HG03558 (cell line): ENCODE data around the gene CDH12.

ENCODE experiments used
- ATAC-seq: cut with Tn5 transposase; IDR thresholded peaks from one replicate; pipeline ENCODE4 v1.9.1; 2021; ENCODE audit warnings: moderate number of reproducible peaks; ENCODE audit not compliant: unreplicated experiment; ENCODE audit errors: extremely low read depth

CDH12 gene

GRCh38 chr5:22495016-22495720, 358.0 kb downstream of the CDH12 start:
- no peak for ATAC-seq

GRCh38 chr5:22488427-22488826, 364.7 kb downstream of the CDH12 start:
- no peak for ATAC-seq

DNA sequence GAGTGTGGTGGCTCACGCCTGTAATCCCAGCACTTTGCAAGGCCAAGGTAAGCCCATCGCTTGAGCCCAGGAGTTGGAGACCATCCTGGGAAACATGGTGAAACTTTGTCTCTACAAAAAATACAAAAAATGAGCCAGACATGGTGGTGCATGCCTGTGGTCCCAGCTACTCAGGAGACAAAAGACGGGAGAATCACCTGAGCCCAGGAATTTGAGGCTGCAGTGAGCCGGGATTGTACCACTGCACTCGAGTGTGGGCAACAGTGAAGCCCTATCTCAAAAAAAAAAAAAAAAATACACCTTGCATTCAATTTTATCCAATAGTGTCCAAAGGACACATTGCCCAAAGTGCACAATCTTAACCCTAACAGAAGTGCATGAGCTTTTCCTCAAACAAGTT, 372.8 kb downstream of the CDH12 start:
- ATAC-seq: no peak

GRCh38 chr5:22473886-22474285, 379.3 kb downstream of the CDH12 start:
- no peak for ATAC-seq

DNA sequence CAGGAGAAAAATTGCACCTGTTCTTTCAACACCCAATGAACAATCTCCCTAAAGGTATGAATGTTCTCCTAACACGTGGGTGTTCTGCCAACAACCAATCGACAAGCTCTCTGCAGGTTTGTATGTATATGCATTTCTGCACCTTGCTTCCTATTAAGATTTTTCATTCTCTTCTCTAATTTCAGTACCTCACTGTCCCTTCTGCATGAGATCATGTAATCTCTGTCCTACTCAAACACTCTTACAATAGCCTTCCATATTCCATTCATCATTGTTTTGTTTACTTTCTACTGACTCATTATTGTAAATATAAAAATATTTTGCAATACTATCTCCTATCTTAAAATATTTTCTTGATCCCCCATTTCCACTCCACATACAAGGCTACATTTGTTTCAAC, 382.0 kb downstream of the CDH12 start:
- no peak for ATAC-seq

- ATAC-seq: no peak
These were observed 382.7 kb downstream of the CDH12 start for GRCh38 chr5:22470408-22470807.

GRCh38 chr5:22465616-22466015, 387.5 kb downstream of the CDH12 start:
- no peak for ATAC-seq

- no peak for ATAC-seq
These were observed 388.0 kb downstream of the CDH12 start for GRCh38 chr5:22465177-22465576.

DNA sequence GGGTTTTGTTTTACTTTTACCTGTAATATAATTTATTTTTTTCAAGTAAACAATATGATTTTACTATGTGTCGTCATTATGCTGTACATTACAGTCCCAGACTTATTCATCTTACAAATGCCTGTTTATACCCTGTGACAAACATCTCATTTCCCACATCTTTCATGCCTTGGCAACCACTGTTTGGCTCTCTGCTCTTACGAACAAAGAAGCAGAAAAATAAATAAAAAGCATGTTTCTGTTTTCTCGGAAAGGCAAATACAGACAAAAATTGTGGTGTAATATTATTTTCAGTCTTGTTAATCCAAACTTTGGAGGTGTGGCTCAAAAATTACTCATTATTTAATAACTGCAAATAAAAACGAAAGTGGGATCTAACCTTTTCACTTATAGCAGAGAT, 393.0 kb downstream of the CDH12 start:
- ATAC-seq: no peak

GRCh38 chr5:22432905-22433304, 420.2 kb downstream of the CDH12 start:
- ATAC-seq: no peak

DNA sequence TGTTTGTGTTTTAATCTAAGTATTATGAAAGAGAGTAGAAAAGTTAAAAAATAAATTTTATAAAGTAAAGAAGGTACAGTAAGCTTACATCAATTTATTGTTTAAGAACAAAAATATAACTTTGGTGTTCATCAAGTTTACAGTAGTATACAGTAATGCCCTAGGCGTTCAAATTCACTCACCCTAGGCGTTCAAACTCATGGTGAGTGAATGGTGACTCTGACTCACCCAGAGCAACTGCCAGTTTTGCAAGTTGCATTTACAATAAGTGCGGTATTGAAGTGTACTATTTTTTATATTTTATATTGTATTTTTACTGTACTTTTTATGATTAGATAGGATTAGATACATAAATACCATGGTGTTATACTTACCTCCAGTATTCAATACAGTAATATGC, 421.3 kb downstream of the CDH12 start:
- no peak for ATAC-seq

DNA sequence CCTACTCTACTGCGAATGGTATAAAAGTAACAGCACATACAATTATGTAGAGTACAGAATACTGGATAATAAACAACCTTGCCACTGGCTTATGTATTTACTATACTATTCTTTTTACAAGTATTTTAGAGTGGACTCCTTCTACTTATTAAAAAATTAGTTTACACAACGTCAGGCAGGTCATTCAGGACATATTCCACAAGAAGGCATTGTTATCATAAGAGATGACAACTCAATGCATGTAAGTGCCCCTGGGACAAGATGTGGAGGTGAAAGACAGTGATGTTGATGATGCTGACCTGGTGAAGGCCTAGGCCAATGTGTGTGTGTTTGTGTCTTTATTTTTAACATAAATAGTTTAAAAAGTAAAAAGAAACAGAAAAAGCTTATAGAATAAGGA, 421.7 kb downstream of the CDH12 start:
- no peak for ATAC-seq

GRCh38 chr5:22411554-22412349, 441.4 kb downstream of the CDH12 start:
- ATAC-seq: no peak

DNA sequence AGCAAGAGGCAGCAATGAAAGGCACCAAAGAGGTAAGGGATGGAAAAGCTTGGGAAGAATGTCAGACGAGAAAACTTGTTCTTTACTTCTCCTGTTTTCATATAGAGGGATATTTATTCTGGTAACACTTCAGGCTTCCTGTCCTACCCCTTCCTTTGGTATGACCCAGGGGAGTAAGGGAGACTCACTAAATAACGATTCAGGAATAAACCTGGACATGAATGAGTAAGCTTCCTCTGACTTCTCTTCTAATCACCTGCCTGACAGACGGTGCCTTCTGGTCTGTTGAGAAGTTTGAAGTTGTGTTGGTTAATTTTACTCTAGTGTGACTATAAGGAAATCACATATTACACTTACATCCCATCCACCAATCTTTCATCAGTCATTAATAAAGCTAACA, 461.2 kb downstream of the CDH12 start:
- no peak for ATAC-seq

GRCh38 chr5:22390888-22391287, 462.3 kb downstream of the CDH12 start:
- no peak for ATAC-seq

- ATAC-seq: no peak
These were observed 480.1 kb downstream of the CDH12 start for GRCh38 chr5:22372826-22373660.

DNA sequence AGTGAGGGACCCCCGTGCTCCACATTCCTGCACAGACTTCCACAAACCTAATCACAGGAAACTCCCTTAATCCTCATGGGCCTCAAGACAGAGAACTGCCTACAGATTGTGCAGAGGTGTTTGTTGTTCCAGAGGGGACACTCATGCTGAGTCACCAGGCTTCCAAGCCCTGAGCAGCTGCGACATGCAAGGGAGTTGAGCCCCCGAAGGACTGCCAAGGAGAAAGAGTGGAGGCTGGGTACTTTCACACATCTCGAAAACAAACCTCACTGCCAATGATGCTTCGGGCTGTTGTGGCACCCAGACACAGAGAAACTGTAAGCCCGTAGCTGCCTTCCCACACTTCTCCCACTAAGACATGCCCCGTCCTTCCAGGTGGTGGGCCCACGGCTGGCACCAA, 480.8 kb downstream of the CDH12 start:
- ATAC-seq: no peak

DNA sequence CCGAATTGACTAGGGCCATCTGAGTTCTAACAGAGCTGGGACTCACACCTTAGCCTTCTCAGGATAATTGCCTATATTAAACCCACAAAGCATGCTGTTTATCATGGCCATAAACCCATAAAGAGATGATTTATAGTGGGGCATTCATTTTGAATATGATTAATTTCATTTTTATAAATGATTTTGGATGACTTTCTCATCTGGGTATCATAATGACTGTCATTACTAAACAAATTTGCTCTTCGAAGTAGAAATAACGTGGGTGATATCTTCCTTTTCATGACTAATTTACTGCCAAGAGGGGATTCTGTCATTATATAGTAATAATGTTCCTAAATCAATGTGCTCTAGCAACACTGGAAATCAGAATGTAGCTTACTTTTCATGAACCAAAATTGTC, 498.2 kb downstream of the CDH12 start:
- no peak for ATAC-seq

DNA sequence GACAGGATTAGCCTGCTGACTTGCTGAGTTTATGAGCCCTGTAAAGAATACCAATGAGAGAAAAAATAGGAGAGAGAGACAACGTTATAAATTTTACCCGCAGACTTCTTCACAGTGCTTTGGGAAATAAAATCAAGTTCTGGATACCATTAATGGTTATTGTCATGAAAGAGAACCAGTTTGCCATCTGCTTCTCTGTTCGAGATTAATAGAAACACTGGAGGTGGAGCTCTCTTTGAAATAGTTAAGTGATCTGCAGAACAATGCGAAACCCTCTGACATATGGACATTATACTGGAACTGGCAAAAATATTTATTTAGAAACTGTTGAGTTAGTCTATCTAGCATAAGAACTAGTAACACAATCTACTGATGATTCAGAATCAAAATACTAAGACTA, 500.7 kb downstream of the CDH12 start:
- no peak for ATAC-seq

- ATAC-seq: no peak
These were observed 502.0 kb downstream of the CDH12 start for GRCh38 chr5:22351178-22351577.

DNA sequence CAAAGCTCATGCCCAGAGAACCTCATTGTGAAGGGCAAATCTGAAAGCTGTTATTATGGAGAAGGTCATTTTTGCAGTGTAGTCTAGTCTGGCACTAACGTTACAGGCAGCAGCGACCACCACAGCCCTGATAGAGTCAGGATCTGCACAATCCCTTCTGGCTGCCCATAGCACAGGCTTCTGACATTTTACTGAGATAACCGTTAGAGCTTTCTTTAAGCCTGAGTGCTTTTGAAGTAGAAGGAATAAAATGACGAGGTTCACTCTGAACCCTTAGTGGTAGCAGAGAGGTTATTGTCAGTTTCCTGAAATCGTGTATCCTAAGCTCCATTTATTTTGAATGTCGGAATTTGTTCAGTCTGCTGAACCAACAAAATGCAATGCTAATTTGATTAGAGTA, 505.1 kb downstream of the CDH12 start:
- no peak for ATAC-seq
